Measurements from ENCODE around the gene HAGH.

DNA sequence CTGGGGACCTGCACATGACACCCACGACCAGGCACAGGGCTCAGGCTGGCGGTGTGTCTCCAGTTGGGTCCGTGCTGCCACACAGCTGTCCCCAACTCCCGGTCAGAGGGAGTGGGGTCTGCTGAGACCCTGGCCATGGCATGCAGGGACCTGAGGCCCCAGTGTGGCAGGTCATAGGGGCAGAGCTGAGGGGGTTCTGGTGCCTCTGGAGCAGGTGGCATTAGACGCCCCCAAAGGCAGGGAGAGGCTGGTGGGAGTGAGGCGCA is 39.6 kb downstream of the HAGH start:
- TF ChIP-seq POLR2A (IDR thresholded peaks at IDR 0.05): no peak
- TF ChIP-seq, protein P1, sequence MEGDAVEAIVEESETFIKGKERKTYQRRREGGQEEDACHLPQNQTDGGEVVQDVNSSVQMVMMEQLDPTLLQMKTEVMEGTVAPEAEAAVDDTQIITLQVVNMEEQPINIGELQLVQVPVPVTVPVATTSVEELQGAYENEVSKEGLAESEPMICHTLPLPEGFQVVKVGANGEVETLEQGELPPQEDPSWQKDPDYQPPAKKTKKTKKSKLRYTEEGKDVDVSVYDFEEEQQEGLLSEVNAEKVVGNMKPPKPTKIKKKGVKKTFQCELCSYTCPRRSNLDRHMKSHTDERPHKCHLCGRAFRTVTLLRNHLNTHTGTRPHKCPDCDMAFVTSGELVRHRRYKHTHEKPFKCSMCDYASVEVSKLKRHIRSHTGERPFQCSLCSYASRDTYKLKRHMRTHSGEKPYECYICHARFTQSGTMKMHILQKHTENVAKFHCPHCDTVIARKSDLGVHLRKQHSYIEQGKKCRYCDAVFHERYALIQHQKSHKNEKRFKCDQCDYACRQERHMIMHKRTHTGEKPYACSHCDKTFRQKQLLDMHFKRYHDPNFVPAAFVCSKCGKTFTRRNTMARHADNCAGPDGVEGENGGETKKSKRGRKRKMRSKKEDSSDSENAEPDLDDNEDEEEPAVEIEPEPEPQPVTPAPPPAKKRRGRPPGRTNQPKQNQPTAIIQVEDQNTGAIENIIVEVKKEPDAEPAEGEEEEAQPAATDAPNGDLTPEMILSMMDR (IDR thresholded peaks at IDR 0.05): no peak
